Measurements from ENCODE around the gene PRXL2B. TPM values are rescaled to one million over a fixed set of nuclear protein-coding genes. Genes with fewer than 3 reads are reported as not detected.

The PRXL2B gene
- total RNA-seq, 5 donors from 2014 or later (not counting 1 experiment from before 2014, with no cell fraction given), result 17.3 to 37.6 (median 35.3) TPM

- 82% methylated on average over 9 of the region's 19 CpGs for WGBS (ENCODE audit: insufficient coverage)
- no peaks in the 10 kb centered on the region for H3K36me3 ChIP-seq (ENCODE audit: control insufficient read depth in 2 of 2, extremely low read depth in 1 of 2, insufficient read depth in 1 of 2, low read length in 1 of 2)
- ChIA-PET POLR2A (no interaction called here), CTCF (interaction anchor here in 1 of 2 donors (1.4 kb wide), 1 partner anchor 41 kb away, joined by 4 read pairs; no protein-coding TSS in a partner anchor)
- H3K27me3 Mint-ChIP-seq, result peaks cover 0 to 2% of the 10 kb centered on the region in 2 donors
- no peaks in the 10 kb centered on the region for H3K9me3 ChIP-seq
- H3K36me3 Mint-ChIP-seq, result no peaks in the 10 kb centered on the region
- no peak for DNase-seq
- peak overlapping the region in 2 of 3 donors; percentile 17 to 91 for H3K4me3 Mint-ChIP-seq
- no peak for ATAC-seq (replicated peaks in 1 of 4)
- no peak overlapping the region for H3K4me3 ChIP-seq (ENCODE audit: control insufficient read depth in 1 of 2, extremely low read depth in 1 of 2, low read length in 1 of 2)
- H3K27me3 ChIP-seq (replicated peaks in 1 of 2; ENCODE audit: control insufficient read depth in 2 of 2, extremely low read depth in 1 of 2, insufficient read depth in 2 of 2, low read length in 1 of 2), result peaks cover 0 to 19% of the 10 kb centered on the region in 2 experiments
- H3K9me3 Mint-ChIP-seq, result no peaks in the 10 kb centered on the region
- H3K27ac Mint-ChIP-seq, result peak overlapping the region; percentile 22 to 23
- peaks cover 23 to 44% (median 44%) of the 10 kb centered on the region in 3 donors for H3K4me1 Mint-ChIP-seq
- peak overlapping the region; percentile 58 for H3K27ac ChIP-seq (ENCODE audit: low read length)
- H3K4me1 ChIP-seq (ENCODE audit: control insufficient read depth in 1 of 2, extremely low read depth in 1 of 2, insufficient read depth in 2 of 2, low read length in 2 of 2), result peaks cover 12 to 83% of the 10 kb centered on the region in 2 experiments
Measured at GRCh38 chr1:2544875-2545640, 41.5 kb upstream of the PRXL2B start.

GRCh38 chr1:2545754-2546514, 40.6 kb upstream of the PRXL2B start:
- H3K9me3 ChIP-seq, result no peaks in the 10 kb centered on the region
- H3K4me1 Mint-ChIP-seq, result peaks cover 23 to 46% (median 44%) of the 10 kb centered on the region in 3 donors
- peak overlapping the region; percentile 80 to 92 (median 91) for H3K4me3 Mint-ChIP-seq
- no peaks in the 10 kb centered on the region for H3K9me3 Mint-ChIP-seq
- H3K4me1 ChIP-seq (ENCODE audit: control insufficient read depth in 1 of 2, extremely low read depth in 1 of 2, insufficient read depth in 2 of 2, low read length in 2 of 2), result peaks cover 9 to 79% of the 10 kb centered on the region in 2 experiments
- H3K27me3 Mint-ChIP-seq, result peaks cover 0 to 2% of the 10 kb centered on the region in 2 donors
- ChIA-PET POLR2A (interaction anchor here in 1 of 2 donors (0.6 to 0.9 kb wide), 2 partner anchors 317 to 318 kb away, joined by 3 read pairs; no protein-coding TSS in a partner anchor), CTCF (interaction anchor here in 1 of 2 donors (0.6 to 1.4 kb wide), 3 partner anchors 12 to 40 kb away, joined by 3 to 5 read pairs (median 4); partner anchors contain the start of gene PRXL2B)
- H3K27me3 ChIP-seq (replicated peaks in 1 of 2; ENCODE audit: control insufficient read depth in 2 of 2, extremely low read depth in 1 of 2, insufficient read depth in 2 of 2, low read length in 1 of 2), result peaks cover 0 to 14% of the 10 kb centered on the region in 2 experiments
- no peaks in the 10 kb centered on the region for H3K36me3 Mint-ChIP-seq
- H3K4me3 ChIP-seq (ENCODE audit: control insufficient read depth in 1 of 2, extremely low read depth in 1 of 2, low read length in 1 of 2), result peak overlapping the region in 1 of 2 donors; percentile 71
- H3K27ac Mint-ChIP-seq, result peak overlapping the region in 1 of 2 donors; percentile 16
- 3% methylated on average over 30 of the region's 43 CpGs for WGBS (ENCODE audit: insufficient coverage)
- ATAC-seq (replicated peaks in 1 of 4) (peak; percentile 56 to 61 (median 58)), DNase-seq (peak; percentile 71 to 95 (median 86))
- H3K27ac ChIP-seq (ENCODE audit: low read length), result peak overlapping the region; percentile 99
- H3K36me3 ChIP-seq (ENCODE audit: control insufficient read depth in 2 of 2, extremely low read depth in 1 of 2, insufficient read depth in 1 of 2, low read length in 1 of 2), result no peaks in the 10 kb centered on the region

GRCh38 chr1:2546515-2547209, 39.9 kb upstream of the PRXL2B start:
- no peaks in the 10 kb centered on the region for H3K36me3 Mint-ChIP-seq
- H3K27ac ChIP-seq (ENCODE audit: low read length), result peak overlapping the region; percentile 99
- H3K27ac Mint-ChIP-seq, result peak overlapping the region; percentile 98
- peak overlapping the region; percentile 71 to 89 for H3K4me3 ChIP-seq (ENCODE audit: control insufficient read depth in 1 of 2, extremely low read depth in 1 of 2, low read length in 1 of 2)
- WGBS (ENCODE audit: insufficient coverage), result under 1% methylated on average over 49 of the region's 52 CpGs
- no peaks in the 10 kb centered on the region for H3K9me3 Mint-ChIP-seq
- ATAC-seq (replicated peaks in 1 of 4) (peak; percentile 50 to 63 (median 61)), DNase-seq (peak; percentile 66 to 93 (median 80))
- peaks cover 0 to 2% of the 10 kb centered on the region in 2 donors for H3K27me3 Mint-ChIP-seq
- peaks cover 0 to 7% of the 10 kb centered on the region in 2 experiments for H3K27me3 ChIP-seq (replicated peaks in 1 of 2; ENCODE audit: control insufficient read depth in 2 of 2, extremely low read depth in 1 of 2, insufficient read depth in 2 of 2, low read length in 1 of 2)
- H3K4me1 ChIP-seq (ENCODE audit: control insufficient read depth in 1 of 2, extremely low read depth in 1 of 2, insufficient read depth in 2 of 2, low read length in 2 of 2), result peaks cover 4 to 72% of the 10 kb centered on the region in 2 experiments
- no peaks in the 10 kb centered on the region for H3K36me3 ChIP-seq (ENCODE audit: control insufficient read depth in 2 of 2, extremely low read depth in 1 of 2, insufficient read depth in 1 of 2, low read length in 1 of 2)
- H3K4me1 Mint-ChIP-seq, result peaks cover 16 to 47% (median 39%) of the 10 kb centered on the region in 3 donors
- ChIA-PET POLR2A (interaction anchor here in 1 of 2 donors (0.9 to 1.2 kb wide), 4 partner anchors 9 to 319 kb away, joined by 3 to 7 read pairs (median 5); partner anchors contain the start of genes PANK4 and TNFRSF14), CTCF (interaction anchor here in 1 of 2 donors (0.6 to 1.1 kb wide), 4 partner anchors 13 to 39 kb away, joined by 3 to 5 read pairs (median 4); partner anchors contain the start of gene PRXL2B)
- H3K9me3 ChIP-seq, result no peaks in the 10 kb centered on the region
- peak overlapping the region; percentile 80 to 92 (median 91) for H3K4me3 Mint-ChIP-seq

GRCh38 chr1:2547210-2548067, 39.1 kb upstream of the PRXL2B start:
- Histone ChIP-seq H3K4me1 (ENCODE audit: control insufficient read depth in 1 of 2, extremely low read depth in 1 of 2, insufficient read depth in 2 of 2, low read length in 2 of 2) (peaks cover 4 to 66% of the 10 kb centered on the region in 2 experiments), H3K27me3 (replicated peaks in 1 of 2; ENCODE audit: control insufficient read depth in 2 of 2, extremely low read depth in 1 of 2, insufficient read depth in 2 of 2, low read length in 1 of 2) (peaks cover 0 to 2% of the 10 kb centered on the region in 2 experiments), H3K27ac (ENCODE audit: low read length) (peak overlapping the region; percentile 99), H3K36me3 (ENCODE audit: control insufficient read depth in 2 of 2, extremely low read depth in 1 of 2, insufficient read depth in 1 of 2, low read length in 1 of 2) (no peaks in the 10 kb centered on the region), H3K4me3 (ENCODE audit: control insufficient read depth in 1 of 2, extremely low read depth in 1 of 2, low read length in 1 of 2) (peak overlapping the region; percentile 71 to 89), H3K9me3 (no peaks in the 10 kb centered on the region)
- POLR2A ChIA-PET, result interaction anchor here in 1 of 2 donors (0.9 to 1.2 kb wide), 3 partner anchors 9 to 37 kb away, joined by 4 to 7 read pairs (median 6); partner anchors contain the start of genes PANK4 and TNFRSF14
- peak; percentile 7 to 10 (median 9) for ATAC-seq (replicated peaks in 1 of 4)
- WGBS (ENCODE audit: insufficient coverage), result 1% methylated on average over 19 of the region's 27 CpGs
- H3K4me3 Mint-ChIP-seq, result peak overlapping the region; percentile 80 to 92 (median 91)
- peak in 16 of 35 experiments; percentile 25 to 67 (median 46) for DNase-seq
- no peaks in the 10 kb centered on the region for H3K9me3 Mint-ChIP-seq
- H3K27me3 Mint-ChIP-seq, result no peaks in the 10 kb centered on the region
- H3K36me3 Mint-ChIP-seq, result no peaks in the 10 kb centered on the region
- H3K27ac Mint-ChIP-seq, result peak overlapping the region; percentile 98
- CTCF ChIA-PET, result interaction anchor here in 1 of 2 donors (0.8 to 1.1 kb wide), 3 partner anchors 31 to 314 kb away, joined by 3 to 5 read pairs (median 4); no protein-coding TSS in a partner anchor
- peaks cover 16 to 42% (median 35%) of the 10 kb centered on the region in 3 donors for H3K4me1 Mint-ChIP-seq

GRCh38 chr1:2548068-2548589, 38.4 kb upstream of the PRXL2B start:
- H3K36me3 ChIP-seq (ENCODE audit: control insufficient read depth in 2 of 2, extremely low read depth in 1 of 2, insufficient read depth in 1 of 2, low read length in 1 of 2), result no peaks in the 10 kb centered on the region
- H3K27me3 ChIP-seq (replicated peaks in 1 of 2; ENCODE audit: control insufficient read depth in 2 of 2, extremely low read depth in 1 of 2, insufficient read depth in 2 of 2, low read length in 1 of 2), result no peaks in the 10 kb centered on the region
- ATAC-seq (replicated peaks in 1 of 4), result peak; percentile 13 to 38 (median 24)
- Mint-ChIP-seq H3K4me3 (peak overlapping the region; percentile 80 to 92 (median 91)), H3K36me3 (no peaks in the 10 kb centered on the region), H3K27ac (peak overlapping the region; percentile 98), H3K27me3 (no peaks in the 10 kb centered on the region), H3K9me3 (no peaks in the 10 kb centered on the region), H3K4me1 (peaks cover 16 to 42% (median 35%) of the 10 kb centered on the region in 3 donors)
- peak overlapping the region; percentile 99 for H3K27ac ChIP-seq (ENCODE audit: low read length)
- peak; percentile 51 to 89 (median 73) for DNase-seq
- 0% methylated on average over 17 of the region's 17 CpGs for WGBS (ENCODE audit: insufficient coverage)
- ChIA-PET CTCF (interaction anchor here in 1 of 2 donors (0.6 to 1.1 kb wide), 7 partner anchors 22 to 1718 kb away, joined by 3 to 5 read pairs (median 4); partner anchors contain the start of genes FAAP20 and PANK4), POLR2A (interaction anchor here in 1 of 2 donors (0.7 to 1.2 kb wide), 2 partner anchors 8 to 38 kb away, joined by 4 to 7 read pairs; partner anchors contain the start of genes PRXL2B and TNFRSF14)
- H3K4me1 ChIP-seq (ENCODE audit: control insufficient read depth in 1 of 2, extremely low read depth in 1 of 2, insufficient read depth in 2 of 2, low read length in 2 of 2), result peaks cover 4 to 64% of the 10 kb centered on the region in 2 experiments
- peak overlapping the region; percentile 71 to 89 for H3K4me3 ChIP-seq (ENCODE audit: control insufficient read depth in 1 of 2, extremely low read depth in 1 of 2, low read length in 1 of 2)
- H3K9me3 ChIP-seq, result no peaks in the 10 kb centered on the region

Measured in T-cell (primary cell).